Stimulated activated naive CD4-positive, alpha-beta T cell (primary cell): ENCODE measurements around the gene ZDBF2.
"Not testable (repeated sequence)": the region's sequence is repeated elsewhere in the genome, so short reads cannot be mapped to it uniquely, and the experiment has no call there.

Experiments
- DNase-seq, 6 experiments: peaks; one replicate each; lab custom pipeline; 2025; lab: John Stamatoyannopoulos, UW

ZDBF2 gene

GRCh38 chr2:206274434-206275311 lies at the start of gene ZDBF2:
Gene ZDBF2 (plus strand): TSS chr2:206274663. CDS start chr2:206281850, 7,187 bp downstream.
- DNase-seq = peak; percentile 20 to 76 (median 45)

GRCh38 chr2:206225435-206226232 lies 48.8 kb upstream of the ZDBF2 start:
- DNase-seq = no peak

GRCh38 chr2:206228636-206229035 lies 45.8 kb upstream of the ZDBF2 start:
- not testable (repeated sequence) for DNase-seq

- DNase-seq = no peak
Measured at GRCh38 chr2:206229642-206230041, 44.8 kb upstream of the ZDBF2 start.

- DNase-seq = no peak
Measured at GRCh38 chr2:206230060-206230762, 44.3 kb upstream of the ZDBF2 start.

- no peak for DNase-seq
Measured at GRCh38 chr2:206231669-206232286, 42.7 kb upstream of the ZDBF2 start.

- no peak for DNase-seq
Measured at GRCh38 chr2:206232287-206233035, 42.0 kb upstream of the ZDBF2 start.

GRCh38 chr2:206239157-206239556 lies 35.3 kb upstream of the ZDBF2 start:
- DNase-seq = no peak

GRCh38 chr2:206240327-206240726 lies 34.1 kb upstream of the ZDBF2 start:
- no peak for DNase-seq

GRCh38 chr2:206241736-206242135 lies 32.7 kb upstream of the ZDBF2 start:
- no peak for DNase-seq

GRCh38 chr2:206245265-206245672 lies 29.2 kb upstream of the ZDBF2 start:
- DNase-seq = no peak

GRCh38 chr2:206250041-206250897 lies 24.2 kb upstream of the ZDBF2 start:
- DNase-seq = no peak

GRCh38 chr2:206253125-206253776 lies 21.2 kb upstream of the ZDBF2 start:
- DNase-seq = no peak

- DNase-seq = no peak
Measured at GRCh38 chr2:206253777-206254166, 20.7 kb upstream of the ZDBF2 start.

- no peak for DNase-seq
Measured at GRCh38 chr2:206255003-206255402, 19.5 kb upstream of the ZDBF2 start.

GRCh38 chr2:206256706-206257205 lies 17.7 kb upstream of the ZDBF2 start:
- DNase-seq = no peak

- no peak for DNase-seq
Measured at GRCh38 chr2:206257350-206257749, 17.1 kb upstream of the ZDBF2 start.

GRCh38 chr2:206257861-206258260 lies 16.6 kb upstream of the ZDBF2 start:
- no peak for DNase-seq

- not testable (repeated sequence) for DNase-seq
Measured at GRCh38 chr2:206258615-206259014, 15.8 kb upstream of the ZDBF2 start.
